Measurements from ENCODE around the gene NSUN4. TPM values are rescaled to one million over a fixed set of nuclear protein-coding genes. Genes with fewer than 3 reads are reported as not detected.

NSUN4 gene
- total and polyA plus RNA-seq, 2 of the 13 experiments (the other 11 are each of a cell fraction or from before 2014, with no cell fraction given): 21.5 to 23.5 TPM

DNA sequence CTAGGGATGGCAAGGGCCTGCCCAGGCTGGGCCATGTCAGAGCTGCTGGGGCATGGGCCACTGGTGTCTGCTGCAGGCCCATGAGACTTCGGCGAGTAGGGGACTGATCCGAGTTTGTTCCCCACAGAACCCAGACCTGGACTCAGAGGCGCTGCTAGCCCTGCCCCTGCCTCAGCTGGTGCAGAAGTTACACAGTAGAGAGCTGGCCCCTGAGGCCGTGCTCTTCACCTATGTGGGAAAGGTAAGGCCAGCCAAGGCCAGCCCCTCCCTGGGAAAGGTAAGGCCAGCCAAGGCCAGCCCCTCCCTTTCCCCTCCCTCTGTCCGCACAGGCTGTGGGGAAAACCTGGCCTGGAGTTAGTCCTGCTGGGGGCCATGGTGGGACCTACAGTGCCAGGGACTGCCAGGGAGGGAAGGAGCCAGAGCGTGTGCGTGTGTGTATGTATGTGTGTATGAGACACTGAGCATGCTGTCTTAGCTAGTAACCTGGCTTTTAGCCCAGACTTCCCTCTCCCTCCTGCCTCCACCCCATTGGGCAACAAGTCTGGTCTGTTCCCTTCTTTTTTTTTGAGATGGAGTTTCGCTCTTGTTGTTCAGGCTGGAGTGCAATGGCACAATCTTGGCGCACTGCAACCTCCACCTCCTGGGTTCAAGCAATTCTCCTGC, 61.5 kb downstream of the NSUN4 start (continued):
- TF ChIP-seq, protein P1, sequence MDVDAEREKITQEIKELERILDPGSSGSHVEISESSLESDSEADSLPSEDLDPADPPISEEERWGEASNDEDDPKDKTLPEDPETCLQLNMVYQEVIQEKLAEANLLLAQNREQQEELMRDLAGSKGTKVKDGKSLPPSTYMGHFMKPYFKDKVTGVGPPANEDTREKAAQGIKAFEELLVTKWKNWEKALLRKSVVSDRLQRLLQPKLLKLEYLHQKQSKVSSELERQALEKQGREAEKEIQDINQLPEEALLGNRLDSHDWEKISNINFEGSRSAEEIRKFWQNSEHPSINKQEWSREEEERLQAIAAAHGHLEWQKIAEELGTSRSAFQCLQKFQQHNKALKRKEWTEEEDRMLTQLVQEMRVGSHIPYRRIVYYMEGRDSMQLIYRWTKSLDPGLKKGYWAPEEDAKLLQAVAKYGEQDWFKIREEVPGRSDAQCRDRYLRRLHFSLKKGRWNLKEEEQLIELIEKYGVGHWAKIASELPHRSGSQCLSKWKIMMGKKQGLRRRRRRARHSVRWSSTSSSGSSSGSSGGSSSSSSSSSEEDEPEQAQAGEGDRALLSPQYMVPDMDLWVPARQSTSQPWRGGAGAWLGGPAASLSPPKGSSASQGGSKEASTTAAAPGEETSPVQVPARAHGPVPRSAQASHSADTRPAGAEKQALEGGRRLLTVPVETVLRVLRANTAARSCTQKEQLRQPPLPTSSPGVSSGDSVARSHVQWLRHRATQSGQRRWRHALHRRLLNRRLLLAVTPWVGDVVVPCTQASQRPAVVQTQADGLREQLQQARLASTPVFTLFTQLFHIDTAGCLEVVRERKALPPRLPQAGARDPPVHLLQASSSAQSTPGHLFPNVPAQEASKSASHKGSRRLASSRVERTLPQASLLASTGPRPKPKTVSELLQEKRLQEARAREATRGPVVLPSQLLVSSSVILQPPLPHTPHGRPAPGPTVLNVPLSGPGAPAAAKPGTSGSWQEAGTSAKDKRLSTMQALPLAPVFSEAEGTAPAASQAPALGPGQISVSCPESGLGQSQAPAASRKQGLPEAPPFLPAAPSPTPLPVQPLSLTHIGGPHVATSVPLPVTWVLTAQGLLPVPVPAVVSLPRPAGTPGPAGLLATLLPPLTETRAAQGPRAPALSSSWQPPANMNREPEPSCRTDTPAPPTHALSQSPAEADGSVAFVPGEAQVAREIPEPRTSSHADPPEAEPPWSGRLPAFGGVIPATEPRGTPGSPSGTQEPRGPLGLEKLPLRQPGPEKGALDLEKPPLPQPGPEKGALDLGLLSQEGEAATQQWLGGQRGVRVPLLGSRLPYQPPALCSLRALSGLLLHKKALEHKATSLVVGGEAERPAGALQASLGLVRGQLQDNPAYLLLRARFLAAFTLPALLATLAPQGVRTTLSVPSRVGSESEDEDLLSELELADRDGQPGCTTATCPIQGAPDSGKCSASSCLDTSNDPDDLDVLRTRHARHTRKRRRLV (CRISPR knock-in tag; IDR thresholded peaks at IDR 0.05): no peak
- TF ChIP-seq, protein P2, sequence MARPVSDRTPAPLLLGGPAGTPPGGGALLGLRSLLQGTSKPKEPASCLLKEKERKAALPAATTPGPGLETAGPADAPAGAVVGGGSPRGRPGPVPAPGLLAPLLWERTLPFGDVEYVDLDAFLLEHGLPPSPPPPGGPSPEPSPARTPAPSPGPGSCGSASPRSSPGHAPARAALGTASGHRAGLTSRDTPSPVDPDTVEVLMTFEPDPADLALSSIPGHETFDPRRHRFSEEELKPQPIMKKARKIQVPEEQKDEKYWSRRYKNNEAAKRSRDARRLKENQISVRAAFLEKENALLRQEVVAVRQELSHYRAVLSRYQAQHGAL (CRISPR knock-in tag; IDR thresholded peaks at IDR 0.05; ENCODE audit: not compliant biosample characterization): no peak
- TF ChIP-seq IRX3 (CRISPR knock-in tag; IDR thresholded peaks at IDR 0.05; ENCODE audit: borderline replicate concordance, low read depth) (no peak), MEIS2 (CRISPR knock-in tag; IDR thresholded peaks at IDR 0.05) (no peak), GABPB1 (CRISPR knock-in tag; IDR thresholded peaks at IDR 0.05) (peak; percentile 70), JDP2 (CRISPR knock-in tag; IDR thresholded peaks at IDR 0.05; ENCODE audit: borderline replicate concordance) (no peak), SP4 (CRISPR knock-in tag; IDR thresholded peaks at IDR 0.05) (peak; percentile 52; the same call in 1 of the 2 replicates)
- TF ChIP-seq, protein P3, sequence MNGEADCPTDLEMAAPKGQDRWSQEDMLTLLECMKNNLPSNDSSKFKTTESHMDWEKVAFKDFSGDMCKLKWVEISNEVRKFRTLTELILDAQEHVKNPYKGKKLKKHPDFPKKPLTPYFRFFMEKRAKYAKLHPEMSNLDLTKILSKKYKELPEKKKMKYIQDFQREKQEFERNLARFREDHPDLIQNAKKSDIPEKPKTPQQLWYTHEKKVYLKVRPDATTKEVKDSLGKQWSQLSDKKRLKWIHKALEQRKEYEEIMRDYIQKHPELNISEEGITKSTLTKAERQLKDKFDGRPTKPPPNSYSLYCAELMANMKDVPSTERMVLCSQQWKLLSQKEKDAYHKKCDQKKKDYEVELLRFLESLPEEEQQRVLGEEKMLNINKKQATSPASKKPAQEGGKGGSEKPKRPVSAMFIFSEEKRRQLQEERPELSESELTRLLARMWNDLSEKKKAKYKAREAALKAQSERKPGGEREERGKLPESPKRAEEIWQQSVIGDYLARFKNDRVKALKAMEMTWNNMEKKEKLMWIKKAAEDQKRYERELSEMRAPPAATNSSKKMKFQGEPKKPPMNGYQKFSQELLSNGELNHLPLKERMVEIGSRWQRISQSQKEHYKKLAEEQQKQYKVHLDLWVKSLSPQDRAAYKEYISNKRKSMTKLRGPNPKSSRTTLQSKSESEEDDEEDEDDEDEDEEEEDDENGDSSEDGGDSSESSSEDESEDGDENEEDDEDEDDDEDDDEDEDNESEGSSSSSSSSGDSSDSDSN (CRISPR knock-in tag; IDR thresholded peaks at IDR 0.05): 0 out of 2 replicates have a peak, but pooled peaks have one; percentile 31
- TF ChIP-seq, protein P4, sequence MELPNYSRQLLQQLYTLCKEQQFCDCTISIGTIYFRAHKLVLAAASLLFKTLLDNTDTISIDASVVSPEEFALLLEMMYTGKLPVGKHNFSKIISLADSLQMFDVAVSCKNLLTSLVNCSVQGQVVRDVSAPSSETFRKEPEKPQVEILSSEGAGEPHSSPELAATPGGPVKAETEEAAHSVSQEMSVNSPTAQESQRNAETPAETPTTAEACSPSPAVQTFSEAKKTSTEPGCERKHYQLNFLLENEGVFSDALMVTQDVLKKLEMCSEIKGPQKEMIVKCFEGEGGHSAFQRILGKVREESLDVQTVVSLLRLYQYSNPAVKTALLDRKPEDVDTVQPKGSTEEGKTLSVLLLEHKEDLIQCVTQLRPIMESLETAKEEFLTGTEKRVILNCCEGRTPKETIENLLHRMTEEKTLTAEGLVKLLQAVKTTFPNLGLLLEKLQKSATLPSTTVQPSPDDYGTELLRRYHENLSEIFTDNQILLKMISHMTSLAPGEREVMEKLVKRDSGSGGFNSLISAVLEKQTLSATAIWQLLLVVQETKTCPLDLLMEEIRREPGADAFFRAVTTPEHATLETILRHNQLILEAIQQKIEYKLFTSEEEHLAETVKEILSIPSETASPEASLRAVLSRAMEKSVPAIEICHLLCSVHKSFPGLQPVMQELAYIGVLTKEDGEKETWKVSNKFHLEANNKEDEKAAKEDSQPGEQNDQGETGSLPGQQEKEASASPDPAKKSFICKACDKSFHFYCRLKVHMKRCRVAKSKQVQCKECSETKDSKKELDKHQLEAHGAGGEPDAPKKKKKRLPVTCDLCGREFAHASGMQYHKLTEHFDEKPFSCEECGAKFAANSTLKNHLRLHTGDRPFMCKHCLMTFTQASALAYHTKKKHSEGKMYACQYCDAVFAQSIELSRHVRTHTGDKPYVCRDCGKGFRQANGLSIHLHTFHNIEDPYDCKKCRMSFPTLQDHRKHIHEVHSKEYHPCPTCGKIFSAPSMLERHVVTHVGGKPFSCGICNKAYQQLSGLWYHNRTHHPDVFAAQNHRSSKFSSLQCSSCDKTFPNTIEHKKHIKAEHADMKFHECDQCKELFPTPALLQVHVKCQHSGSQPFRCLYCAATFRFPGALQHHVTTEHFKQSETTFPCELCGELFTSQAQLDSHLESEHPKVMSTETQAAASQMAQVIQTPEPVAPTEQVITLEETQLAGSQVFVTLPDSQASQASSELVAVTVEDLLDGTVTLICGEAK (IDR thresholded peaks at IDR 0.05): no peak
- TF ChIP-seq, protein P4 (CRISPR knock-in tag; IDR thresholded peaks at IDR 0.05): no peak

All from HepG2 (cell line).